NCI-H69 (cell line): ENCODE results near the gene DST.

Source experiments
- DNase-seq: peaks from one replicate; lab custom pipeline; 2025; lab: John Stamatoyannopoulos, UW

DST gene

GRCh38 chr6:56642366-56643261 lies at the start of gene DST:
Gene DST, minus strand, starts transcription at chr6:56642889.
- peak; percentile 86 for DNase-seq

- DNase-seq: no peak
Observed at GRCh38 chr6:56691814-56692213, 49.1 kb upstream of the DST start.

- no peak for DNase-seq
Observed at GRCh38 chr6:56691286-56691595, 48.6 kb upstream of the DST start.

GRCh38 chr6:56690519-56691285 lies 48.0 kb upstream of the DST start:
- no peak for DNase-seq

GRCh38 chr6:56689663-56690062 lies 47.0 kb upstream of the DST start:
- DNase-seq: no peak

- DNase-seq: no peak
Observed at GRCh38 chr6:56689114-56689513, 46.4 kb upstream of the DST start.

- DNase-seq: peak; percentile 30
Observed at GRCh38 chr6:56688521-56688920, 45.8 kb upstream of the DST start.

- DNase-seq: peak; percentile 16
Observed at GRCh38 chr6:56687551-56687950, 44.9 kb upstream of the DST start.

GRCh38 chr6:56686429-56686828 lies 43.7 kb upstream of the DST start:
- DNase-seq: peak; percentile 46

- DNase-seq: no peak
Observed at GRCh38 chr6:56685994-56686393, 43.3 kb upstream of the DST start.

- peak; percentile 48 for DNase-seq
Observed at GRCh38 chr6:56685102-56685733, 42.5 kb upstream of the DST start.

GRCh38 chr6:56684342-56685101 lies 41.8 kb upstream of the DST start:
- DNase-seq: peak; percentile 57

- peak; percentile 39 for DNase-seq
Observed at GRCh38 chr6:56683882-56684281, 41.2 kb upstream of the DST start.

- DNase-seq: no peak
Observed at GRCh38 chr6:56682635-56683034, 39.9 kb upstream of the DST start.

GRCh38 chr6:56677559-56677958 lies 34.9 kb upstream of the DST start:
- DNase-seq: no peak

GRCh38 chr6:56671651-56672461 lies 29.2 kb upstream of the DST start:
- DNase-seq: peak; percentile 46

GRCh38 chr6:56671160-56671559 lies 28.5 kb upstream of the DST start:
- DNase-seq: peak; percentile 32

GRCh38 chr6:56669041-56669440 lies 26.4 kb upstream of the DST start:
- DNase-seq: no peak

GRCh38 chr6:56668158-56668557 lies 25.5 kb upstream of the DST start:
- DNase-seq: peak; percentile 31

- DNase-seq: no peak
Observed at GRCh38 chr6:56667336-56667735, 24.6 kb upstream of the DST start.

- peak; percentile 62 for DNase-seq
Observed at GRCh38 chr6:56664029-56664428, 21.3 kb upstream of the DST start.
